Measurements from ENCODE around the gene ITIH4.

DNA sequence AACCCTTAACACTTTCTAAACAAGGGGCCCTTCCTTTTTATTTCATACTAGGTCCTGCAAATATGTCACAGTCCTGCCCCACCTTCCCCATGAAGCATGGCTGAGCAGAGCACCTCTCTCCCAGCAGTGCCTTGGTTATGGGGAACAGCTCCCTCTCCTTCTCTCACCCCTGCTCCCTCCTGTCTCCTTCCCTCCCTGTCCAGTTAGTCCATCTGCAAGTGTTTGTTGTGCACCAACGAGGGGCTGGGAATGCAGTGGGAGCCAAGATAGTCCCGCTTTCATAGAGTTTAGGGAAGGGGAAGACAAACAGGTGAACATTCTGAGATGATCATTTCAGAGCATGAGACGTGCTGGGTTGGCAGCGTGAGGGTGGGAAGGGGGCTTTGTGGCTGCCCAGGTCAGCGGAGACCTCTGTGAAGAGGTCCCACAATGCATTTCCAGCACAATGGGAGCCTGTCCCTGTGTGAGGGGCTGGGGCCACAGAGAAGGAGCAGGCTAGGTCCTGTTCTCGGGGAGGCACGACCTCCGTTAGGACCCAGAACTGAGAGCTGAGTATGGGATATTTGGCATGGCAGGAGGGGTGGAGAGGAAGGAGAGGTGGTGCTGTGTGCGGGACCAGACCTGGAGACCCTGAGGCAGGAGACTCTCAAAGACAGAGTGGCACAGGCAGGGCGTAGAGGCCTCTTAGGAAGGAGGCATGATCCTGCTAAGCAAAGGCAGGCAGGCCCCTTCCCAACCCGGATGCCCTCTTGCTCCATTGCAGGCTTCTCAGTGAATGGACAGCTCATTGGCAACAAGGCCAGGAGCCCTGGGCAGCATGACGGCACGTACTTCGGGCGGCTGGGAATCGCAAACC, 41.4 kb downstream of the ITIH4 start:
- no peak for TF ChIP-seq TAF1 (IDR thresholded peaks at IDR 0.05; ENCODE audit: low read depth, low read length)
- no peak for TF ChIP-seq POU2F2 (IDR thresholded peaks at IDR 0.05; ENCODE audit: low read depth, low read length)
- no peak for TF ChIP-seq POLR2A (IDR thresholded peaks at IDR 0.05; ENCODE audit: low read depth, low read length)
- no peak for TF ChIP-seq POLR2AphosphoS5 (IDR thresholded peaks at IDR 0.05; ENCODE audit: low read depth, low read length)
- TF ChIP-seq PAX5 (IDR thresholded peaks at IDR 0.05; ENCODE audit: insufficient read depth, low read length, severe bottlenecking) = no peak
- TF ChIP-seq SPI1 (IDR thresholded peaks at IDR 0.05; ENCODE audit: low read depth, low read length) = no peak
